Measurements from ENCODE around the gene SH3PXD2A. TPM values are rescaled to one million over a fixed set of nuclear protein-coding genes. Genes with fewer than 3 reads are reported as not detected.
"Not testable (repeated sequence)": the region's sequence is repeated elsewhere in the genome, so short reads cannot be mapped to it uniquely, and the experiment has no call there.

Gene SH3PXD2A
- total and polyA plus RNA-seq, 4 donors, result 23.1 to 41.2 (median 32.7) TPM

GRCh38 chr10:103739039-103739764, 116.2 kb downstream of the SH3PXD2A start:
- no peak overlapping the region for H3K27ac ChIP-seq (ENCODE audit: low read depth, low read length)
- no peak overlapping the region for H3K4me3 ChIP-seq (ENCODE audit: low read depth, low read length)
- peak in 3 of 6 donors; percentile 25 to 84 (median 27) for DNase-seq (ENCODE audit: low read depth in 4 of 6, low spot score in 6 of 6)
- no peaks in the 10 kb centered on the region for H3K9me3 ChIP-seq (ENCODE audit: control insufficient read depth, insufficient read depth, low read length)
- peaks cover 3% of the 10 kb centered on the region for H3K27me3 ChIP-seq (ENCODE audit: control insufficient read depth, insufficient read depth, low read length)
- H3K4me1 ChIP-seq (ENCODE audit: control insufficient read depth, insufficient read depth, low read length), result peaks cover 32% of the 10 kb centered on the region
- no peaks in the 10 kb centered on the region for H3K36me3 ChIP-seq (ENCODE audit: control insufficient read depth, insufficient read depth, low read length)
- WGBS (ENCODE audit: insufficient coverage), result 18% methylated on average over 10 of the region's 13 CpGs

GRCh38 chr10:103737735-103738367, 117.5 kb downstream of the SH3PXD2A start:
- Histone ChIP-seq H3K4me1 (ENCODE audit: control insufficient read depth, insufficient read depth, low read length) (peaks cover 36% of the 10 kb centered on the region), H3K9me3 (ENCODE audit: control insufficient read depth, insufficient read depth, low read length) (no peaks in the 10 kb centered on the region), H3K27ac (ENCODE audit: low read depth, low read length) (no peak overlapping the region), H3K27me3 (ENCODE audit: control insufficient read depth, insufficient read depth, low read length) (peaks cover 6% of the 10 kb centered on the region), H3K4me3 (ENCODE audit: low read depth, low read length) (no peak overlapping the region), H3K36me3 (ENCODE audit: control insufficient read depth, insufficient read depth, low read length) (no peaks in the 10 kb centered on the region)
- WGBS (ENCODE audit: insufficient coverage), result 89% methylated on average over 14 of the region's 14 CpGs
- DNase-seq (ENCODE audit: low read depth in 4 of 6, low spot score in 6 of 6), result no peak

GRCh38 chr10:103736763-103737162, 118.6 kb downstream of the SH3PXD2A start:
- Histone ChIP-seq H3K36me3 (ENCODE audit: control insufficient read depth, insufficient read depth, low read length) (peaks cover 2% of the 10 kb centered on the region), H3K4me3 (ENCODE audit: low read depth, low read length) (no peak overlapping the region), H3K9me3 (ENCODE audit: control insufficient read depth, insufficient read depth, low read length) (no peaks in the 10 kb centered on the region), H3K4me1 (ENCODE audit: control insufficient read depth, insufficient read depth, low read length) (peaks cover 42% of the 10 kb centered on the region), H3K27ac (ENCODE audit: low read depth, low read length) (no peak overlapping the region), H3K27me3 (ENCODE audit: control insufficient read depth, insufficient read depth, low read length) (peaks cover 9% of the 10 kb centered on the region)
- WGBS (ENCODE audit: insufficient coverage), result 44% methylated on average over 2 of the region's 3 CpGs
- peak in 1 of 6 donors; percentile 50 for DNase-seq (ENCODE audit: low read depth in 4 of 6, low spot score in 6 of 6)

- H3K27ac ChIP-seq (ENCODE audit: low read depth, low read length), result no peak overlapping the region
- WGBS (ENCODE audit: insufficient coverage), result 94% methylated on average over 7 of the region's 8 CpGs
- no peaks in the 10 kb centered on the region for H3K9me3 ChIP-seq (ENCODE audit: control insufficient read depth, insufficient read depth, low read length)
- H3K27me3 ChIP-seq (ENCODE audit: control insufficient read depth, insufficient read depth, low read length), result peaks cover 10% of the 10 kb centered on the region
- H3K4me3 ChIP-seq (ENCODE audit: low read depth, low read length), result no peak overlapping the region
- H3K36me3 ChIP-seq (ENCODE audit: control insufficient read depth, insufficient read depth, low read length), result peaks cover 2% of the 10 kb centered on the region
- H3K4me1 ChIP-seq (ENCODE audit: control insufficient read depth, insufficient read depth, low read length), result peaks cover 37% of the 10 kb centered on the region
- no peak for DNase-seq (ENCODE audit: low read depth in 4 of 6, low spot score in 6 of 6)
These were observed 119.3 kb downstream of the SH3PXD2A start for GRCh38 chr10:103736044-103736443.

GRCh38 chr10:103734731-103735130, 120.6 kb downstream of the SH3PXD2A start:
- Histone ChIP-seq H3K36me3 (ENCODE audit: control insufficient read depth, insufficient read depth, low read length) (peaks cover 2% of the 10 kb centered on the region), H3K9me3 (ENCODE audit: control insufficient read depth, insufficient read depth, low read length) (no peaks in the 10 kb centered on the region), H3K4me3 (ENCODE audit: low read depth, low read length) (no peak overlapping the region), H3K27me3 (ENCODE audit: control insufficient read depth, insufficient read depth, low read length) (peaks cover 19% of the 10 kb centered on the region), H3K4me1 (ENCODE audit: control insufficient read depth, insufficient read depth, low read length) (peaks cover 32% of the 10 kb centered on the region), H3K27ac (ENCODE audit: low read depth, low read length) (no peak overlapping the region)
- WGBS (ENCODE audit: insufficient coverage), result 93% methylated on average over 3 of the region's 4 CpGs
- no peak for DNase-seq (ENCODE audit: low read depth in 4 of 6, low spot score in 6 of 6)

GRCh38 chr10:103733045-103733419, 122.3 kb downstream of the SH3PXD2A start:
- H3K4me1 ChIP-seq (ENCODE audit: control insufficient read depth, insufficient read depth, low read length), result peaks cover 25% of the 10 kb centered on the region
- 78% methylated on average over 5 of the region's 6 CpGs for WGBS (ENCODE audit: insufficient coverage)

GRCh38 chr10:103732339-103733044, 122.9 kb downstream of the SH3PXD2A start:
- Histone ChIP-seq H3K27ac (ENCODE audit: low read depth, low read length) (no peak overlapping the region), H3K4me1 (ENCODE audit: control insufficient read depth, insufficient read depth, low read length) (peaks cover 30% of the 10 kb centered on the region), H3K9me3 (ENCODE audit: control insufficient read depth, insufficient read depth, low read length) (no peaks in the 10 kb centered on the region), H3K4me3 (ENCODE audit: low read depth, low read length) (no peak overlapping the region), H3K27me3 (ENCODE audit: control insufficient read depth, insufficient read depth, low read length) (peaks cover 23% of the 10 kb centered on the region), H3K36me3 (ENCODE audit: control insufficient read depth, insufficient read depth, low read length) (peaks cover 5% of the 10 kb centered on the region)
- DNase-seq (ENCODE audit: low read depth in 4 of 6, low spot score in 6 of 6), result no peak
- WGBS (ENCODE audit: insufficient coverage), result 91% methylated on average over 11 of the region's 14 CpGs

More at GRCh38 chr10:103733045-103733419, 122.3 kb downstream of the SH3PXD2A start:
- H3K36me3 ChIP-seq (ENCODE audit: control insufficient read depth, insufficient read depth, low read length), result peaks cover 2% of the 10 kb centered on the region
- H3K27ac ChIP-seq (ENCODE audit: low read depth, low read length), result peak overlapping the region; percentile 35
- H3K4me3 ChIP-seq (ENCODE audit: low read depth, low read length), result no peak overlapping the region
- peak in 1 of 6 donors; percentile 44 for DNase-seq (ENCODE audit: low read depth in 4 of 6, low spot score in 6 of 6)
- H3K9me3 ChIP-seq (ENCODE audit: control insufficient read depth, insufficient read depth, low read length), result no peaks in the 10 kb centered on the region
- H3K27me3 ChIP-seq (ENCODE audit: control insufficient read depth, insufficient read depth, low read length), result peaks cover 23% of the 10 kb centered on the region

GRCh38 chr10:103731609-103732270, 123.6 kb downstream of the SH3PXD2A start:
- WGBS (ENCODE audit: insufficient coverage), result no CpG with 5 or more reads among the region's 3 CpGs

GRCh38 chr10:103731026-103731425, 124.3 kb downstream of the SH3PXD2A start:
- H3K4me3 ChIP-seq (ENCODE audit: low read depth, low read length); DNase-seq (ENCODE audit: low read depth in 4 of 6, low spot score in 6 of 6); H3K36me3 ChIP-seq (ENCODE audit: control insufficient read depth, insufficient read depth, low read length); H3K9me3 ChIP-seq (ENCODE audit: control insufficient read depth, insufficient read depth, low read length); H3K27ac ChIP-seq (ENCODE audit: low read depth, low read length): not testable (repeated sequence)
- peaks cover 41% of the 10 kb centered on the region for H3K4me1 ChIP-seq (ENCODE audit: control insufficient read depth, insufficient read depth, low read length)
- H3K27me3 ChIP-seq (ENCODE audit: control insufficient read depth, insufficient read depth, low read length), result peaks cover 24% of the 10 kb centered on the region
- WGBS (ENCODE audit: insufficient coverage), result 89% methylated on average over 3 of the region's 4 CpGs

More at GRCh38 chr10:103731609-103732270, 123.6 kb downstream of the SH3PXD2A start:
- Histone ChIP-seq H3K36me3 (ENCODE audit: control insufficient read depth, insufficient read depth, low read length) (peaks cover 5% of the 10 kb centered on the region), H3K4me1 (ENCODE audit: control insufficient read depth, insufficient read depth, low read length) (peaks cover 37% of the 10 kb centered on the region), H3K4me3 (ENCODE audit: low read depth, low read length) (no peak overlapping the region), H3K9me3 (ENCODE audit: control insufficient read depth, insufficient read depth, low read length) (no peaks in the 10 kb centered on the region), H3K27ac (ENCODE audit: low read depth, low read length) (no peak overlapping the region), H3K27me3 (ENCODE audit: control insufficient read depth, insufficient read depth, low read length) (peaks cover 23% of the 10 kb centered on the region)
- DNase-seq (ENCODE audit: low read depth in 4 of 6, low spot score in 6 of 6), result no peak

Data from spinal cord (tissue), 10 donors.